22Rv1 (cell line): Measurements from ENCODE around the gene UBE2Q1.

Source experiments
- CTCF ChIP-seq: fragments of 450-650 bp; IDR thresholded peaks from 2 replicates; pipeline ENCODE4 v1.5.1; 2017; ENCODE audit warnings: mild to moderate bottlenecking
- ZFX ChIP-seq: fragments of 450-650 bp; IDR thresholded peaks from 2 replicates; pipeline ENCODE4 v1.6.1; 2017; ENCODE audit warnings: antibody characterized with exemption, borderline replicate concordance

GRCh38 chr1:154579374-154579773 lies 20.9 kb upstream of the UBE2Q1 start:
- TF ChIP-seq CTCF (no peak), ZFX (no peak)
